Osteoblast (primary cell): ENCODE measurements around the gene UST. TPM values are rescaled to one million over a fixed set of nuclear protein-coding genes. Genes with fewer than 3 reads are reported as not detected.

ENCODE experiments used
- DNase-seq: peaks from one replicate; pipeline ENCODE4 v3.0.0; 2011; ENCODE audit warnings: low spot score, mixed read lengths; ENCODE audit not compliant: insufficient read length; ENCODE audit errors: missing footprints
- H2AFZ ChIP-seq: 2 replicates; pipeline ENCODE4 v1.6.0; 2011; ENCODE audit warnings: mild to moderate bottlenecking, low read length
- H3K27ac ChIP-seq: 2 replicates; pipeline ENCODE4 v1.5.1; 2011; ENCODE audit warnings: mild to moderate bottlenecking, low read depth, low read length, moderate library complexity
- H3K27me3 ChIP-seq: 2 replicates; pipeline ENCODE4 v1.6.0; 2012; ENCODE audit warnings: mild to moderate bottlenecking, control low read depth, inconsistent platforms, low read length, moderate library complexity; ENCODE audit not compliant: insufficient read depth
- H3K36me3 ChIP-seq: 2 replicates; pipeline ENCODE4 v1.5.1; 2011; ENCODE audit warnings: mild to moderate bottlenecking, low read length, control low read depth, moderate library complexity; ENCODE audit not compliant: insufficient read depth
- H3K4me1 ChIP-seq: 2 replicates; pipeline ENCODE4 v1.5.1; 2011; ENCODE audit warnings: mild to moderate bottlenecking, low read length, control low read depth, moderate library complexity; ENCODE audit not compliant: insufficient read depth
- H3K4me2 ChIP-seq: 2 replicates; pipeline ENCODE4 v1.6.0; 2011; ENCODE audit warnings: mild to moderate bottlenecking, low read length; ENCODE audit not compliant: insufficient read depth
- H3K4me3 ChIP-seq: fragments of 200-600 bp; sonication (generic); 3 replicates; pipeline ENCODE4 v1.5.1; 2012; ENCODE audit warnings: mild to moderate bottlenecking, low read length, inconsistent platforms; ENCODE audit not compliant: insufficient read depth
- H3K79me2 ChIP-seq: 2 replicates; pipeline ENCODE4 v1.6.0; 2012; ENCODE audit warnings: mild to moderate bottlenecking, low read length, control low read depth, inconsistent platforms; ENCODE audit not compliant: insufficient read depth
- H3K9me3 ChIP-seq: 2 replicates; pipeline ENCODE4 v1.5.1; 2011; ENCODE audit warnings: low read depth, low read length, control low read depth
- H4K20me1 ChIP-seq: 2 replicates; pipeline ENCODE4 v1.6.0; 2012; ENCODE audit warnings: mild to moderate bottlenecking, low read length, control low read depth; ENCODE audit not compliant: insufficient read depth
- CTCF ChIP-seq: IDR thresholded peaks from 2 replicates; pipeline ENCODE4 v1.5.1; 2011; ENCODE audit warnings: mild to moderate bottlenecking, low read depth, low read length, moderate library complexity; ENCODE audit errors: extremely low read depth
- total RNA-seq: library from RNA; depleted of rRNA; stranded (reverse); fragments of >200 nt; gene quantifications from 2 replicates; pipeline ENCODE4 v1.2.3, GENCODE V29; 2012

The UST gene
- total RNA-seq, 1 donor: 18.1 TPM

GRCh38 chr6:148836751-148837150 is 89.9 kb downstream of the UST start:
- TF ChIP-seq CTCF: no peak
- no peak overlapping the region for H2AFZ ChIP-seq
- H3K4me2 ChIP-seq: peak overlapping the region; percentile 58
- peaks cover 5% of the 10 kb centered on the region for H4K20me1 ChIP-seq
- H3K27me3 ChIP-seq: no peaks in the 10 kb centered on the region
- peak overlapping the region; percentile 10 for H3K27ac ChIP-seq
- no peaks in the 10 kb centered on the region for H3K9me3 ChIP-seq
- DNase-seq: peak; percentile 14
- H3K4me3 ChIP-seq: no peak overlapping the region
- H3K4me1 ChIP-seq: peaks cover 12% of the 10 kb centered on the region
- no peaks in the 10 kb centered on the region for H3K79me2 ChIP-seq
- no peaks in the 10 kb centered on the region for H3K36me3 ChIP-seq

GRCh38 chr6:148837941-148838340 is 91.1 kb downstream of the UST start:
- Histone ChIP-seq H3K4me3 (no peak overlapping the region), H3K36me3 (no peaks in the 10 kb centered on the region), H3K27me3 (no peaks in the 10 kb centered on the region), H3K9me3 (no peaks in the 10 kb centered on the region), H3K79me2 (no peaks in the 10 kb centered on the region), H2AFZ (no peak overlapping the region), H4K20me1 (peaks cover 5% of the 10 kb centered on the region), H3K4me1 (peaks cover 12% of the 10 kb centered on the region), H3K4me2 (no peak overlapping the region), H3K27ac (no peak overlapping the region)
- DNase-seq: no peak
- TF ChIP-seq CTCF: no peak

GRCh38 chr6:148839044-148839443 is 92.2 kb downstream of the UST start:
- Histone ChIP-seq H3K79me2 (no peaks in the 10 kb centered on the region), H3K4me2 (no peak overlapping the region), H3K9me3 (no peaks in the 10 kb centered on the region), H3K36me3 (no peaks in the 10 kb centered on the region), H3K4me1 (peaks cover 12% of the 10 kb centered on the region), H2AFZ (no peak overlapping the region), H3K27ac (no peak overlapping the region), H4K20me1 (peaks cover 11% of the 10 kb centered on the region), H3K4me3 (no peak overlapping the region), H3K27me3 (no peaks in the 10 kb centered on the region)
- no peak for DNase-seq
- no peak for TF ChIP-seq CTCF

- peak; percentile 15 for DNase-seq
- Histone ChIP-seq H3K4me2 (no peak overlapping the region), H3K4me3 (no peak overlapping the region), H2AFZ (no peak overlapping the region), H3K27ac (no peak overlapping the region), H3K27me3 (no peaks in the 10 kb centered on the region), H3K4me1 (peaks cover 12% of the 10 kb centered on the region), H3K36me3 (no peaks in the 10 kb centered on the region), H3K79me2 (no peaks in the 10 kb centered on the region), H3K9me3 (no peaks in the 10 kb centered on the region), H4K20me1 (peaks cover 12% of the 10 kb centered on the region)
- no peak for TF ChIP-seq CTCF
Measured at GRCh38 chr6:148840256-148840655, 93.4 kb downstream of the UST start.
